Activated CD4-positive, alpha-beta T cell treated with anti-CD3 and anti-CD28 coated beads for 4 hours (primary cell): ENCODE data around the gene SLC25A13.
"Not testable (repeated sequence)": the region's sequence is repeated elsewhere in the genome, so short reads cannot be mapped to it uniquely, and the experiment has no call there.

Experiments
- DNase-seq, 2 donors: peaks; one replicate each; pipeline ENCODE4 v3.0.0-alpha.2; 2020

Gene SLC25A13

GRCh38 chr7:96321658-96322372, at the start of gene SLC25A13:
Gene SLC25A13 (minus strand): TSS chr7:96322098. CDS start chr7:96321956, 142 bp downstream.
- peak; percentile 43 to 57 for DNase-seq

DNA sequence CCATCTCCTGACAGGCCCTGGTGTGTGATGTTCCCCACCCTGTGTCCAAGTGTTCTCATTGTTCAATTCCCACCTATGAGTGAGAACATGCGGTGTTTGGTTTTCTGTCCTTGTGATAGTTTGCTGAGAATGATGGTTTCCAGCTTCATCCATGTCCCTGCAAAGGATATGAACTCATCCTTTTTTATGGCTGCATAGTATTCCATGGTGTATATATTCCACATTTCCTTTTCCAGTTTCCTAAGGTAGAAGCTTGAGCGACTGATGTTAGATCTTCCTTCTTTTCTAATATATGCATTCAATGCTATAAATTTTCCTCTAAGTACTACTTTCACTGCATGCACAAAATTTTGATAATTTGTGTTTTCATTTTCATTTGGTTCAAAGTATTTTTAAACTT, 44.0 kb upstream of the SLC25A13 start:
- not testable (repeated sequence) for DNase-seq

GRCh38 chr7:96361116-96361857, 39.4 kb upstream of the SLC25A13 start:
- no peak for DNase-seq

- no peak for DNase-seq
Observed at GRCh38 chr7:96359876-96360275, 38.0 kb upstream of the SLC25A13 start.

- not testable (repeated sequence) for DNase-seq
Observed at GRCh38 chr7:96358236-96358971, 36.5 kb upstream of the SLC25A13 start.

GRCh38 chr7:96355990-96356506, 34.1 kb upstream of the SLC25A13 start:
- DNase-seq = no peak

GRCh38 chr7:96354881-96355280, 33.0 kb upstream of the SLC25A13 start:
- no peak for DNase-seq

GRCh38 chr7:96349572-96349971, 27.7 kb upstream of the SLC25A13 start:
- no peak for DNase-seq

- DNase-seq = no peak
Observed at GRCh38 chr7:96347471-96347870, 25.6 kb upstream of the SLC25A13 start.

GRCh38 chr7:96346293-96346953, 24.5 kb upstream of the SLC25A13 start:
- no peak for DNase-seq

- DNase-seq = no peak
Observed at GRCh38 chr7:96344236-96344635, 22.3 kb upstream of the SLC25A13 start.

DNA sequence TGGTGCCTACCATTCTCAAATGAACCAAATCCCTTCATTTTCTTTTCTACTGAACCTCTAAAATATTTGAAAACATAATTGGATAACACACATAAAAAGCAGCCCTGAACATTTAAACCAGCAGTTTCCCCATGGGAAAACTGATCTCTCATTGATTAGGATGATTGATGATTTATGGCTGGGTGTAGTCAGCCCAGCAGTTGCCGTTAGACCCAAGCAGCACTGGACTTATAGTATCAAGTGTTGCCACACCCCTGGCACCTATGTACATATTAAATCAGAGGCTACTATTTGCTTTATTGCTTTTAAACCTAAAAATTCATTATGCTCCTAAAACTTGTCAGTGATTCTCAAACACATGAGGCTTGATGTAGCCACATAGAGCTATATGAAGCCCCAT, 20.2 kb upstream of the SLC25A13 start:
- DNase-seq = no peak

- DNase-seq = no peak
Observed at GRCh38 chr7:96337519-96337918, 15.6 kb upstream of the SLC25A13 start.

DNA sequence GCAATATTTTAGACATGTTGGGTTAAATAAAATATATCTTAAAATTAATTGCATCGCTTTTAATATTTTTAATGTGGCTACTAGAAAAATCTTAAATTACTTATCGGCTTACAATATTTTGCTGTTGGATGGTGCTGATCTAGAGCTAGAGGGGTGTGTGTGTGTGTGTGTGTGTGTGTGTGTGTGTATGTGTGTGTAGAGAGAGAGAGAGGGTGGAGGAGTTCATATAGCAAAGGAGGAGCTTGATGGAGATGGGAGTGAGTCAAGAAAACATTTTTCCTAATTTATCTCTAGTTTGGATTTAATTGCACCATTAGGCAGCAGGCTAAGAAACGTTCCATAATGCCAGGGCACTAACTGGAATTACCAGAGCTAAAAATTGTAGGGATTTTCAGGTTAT, 10.4 kb upstream of the SLC25A13 start:
- DNase-seq = no peak

DNA sequence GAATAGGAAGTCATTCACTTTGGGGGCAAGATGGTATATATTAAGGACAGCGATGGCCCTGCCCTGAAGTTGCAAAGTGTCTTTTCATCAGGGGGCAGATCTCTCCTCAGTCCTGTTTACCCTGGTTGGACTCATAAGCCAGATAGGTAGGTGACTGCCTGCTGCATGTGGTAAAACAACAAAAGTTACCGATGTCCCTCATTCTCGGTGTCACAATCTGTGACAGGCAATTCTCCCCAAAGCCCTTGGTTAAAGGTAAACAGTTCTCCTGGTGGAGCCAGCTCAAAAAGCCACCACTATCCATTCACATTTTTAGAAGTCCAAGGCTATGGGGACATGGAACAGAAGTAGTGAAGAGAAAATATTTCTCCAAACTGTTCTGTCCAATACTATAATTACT, 9.9 kb upstream of the SLC25A13 start:
- no peak for DNase-seq

DNA sequence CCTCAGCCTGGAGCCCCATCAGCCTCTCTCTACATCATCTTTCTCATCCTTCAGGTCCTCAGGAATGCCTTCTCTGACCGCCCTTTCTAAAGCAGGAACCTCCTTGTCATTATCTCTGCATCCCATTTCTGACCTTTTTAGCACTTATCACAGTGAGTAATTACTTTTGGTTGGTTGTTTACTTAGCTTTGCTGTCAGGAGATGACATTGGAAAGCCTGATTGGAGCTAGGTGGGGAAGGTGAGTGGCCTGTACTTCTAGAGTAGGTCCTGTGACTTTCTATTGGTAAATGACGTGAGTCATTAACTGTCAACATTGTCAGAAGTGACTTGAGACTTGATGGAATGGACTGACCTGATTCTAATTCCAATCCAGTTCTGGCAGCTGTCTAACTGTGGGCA, 9.3 kb upstream of the SLC25A13 start:
- DNase-seq = no peak

DNA sequence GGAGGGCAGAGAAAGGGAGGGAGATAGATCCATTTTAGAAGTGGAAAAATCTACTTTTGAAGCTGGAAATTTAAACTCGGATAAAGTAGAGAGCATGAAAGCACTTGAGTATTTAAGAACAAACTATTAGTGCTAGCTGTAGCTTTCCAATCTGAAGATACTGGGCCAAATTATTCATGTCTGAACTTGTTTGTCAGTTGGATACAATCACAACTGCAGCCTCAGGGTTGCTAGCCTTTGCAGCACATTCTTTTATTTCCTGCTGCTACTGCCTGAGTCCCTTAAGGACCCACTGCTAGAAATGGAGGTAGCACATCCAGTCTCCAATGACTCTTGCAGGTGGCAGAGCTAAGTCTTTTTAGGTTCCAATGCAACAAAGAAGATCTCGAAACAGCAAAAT, 8.3 kb upstream of the SLC25A13 start:
- DNase-seq = no peak

- DNase-seq = no peak
Observed at GRCh38 chr7:96329241-96329640, 7.3 kb upstream of the SLC25A13 start.

- DNase-seq = no peak
Observed at GRCh38 chr7:96328016-96328415, 6.1 kb upstream of the SLC25A13 start.

DNA sequence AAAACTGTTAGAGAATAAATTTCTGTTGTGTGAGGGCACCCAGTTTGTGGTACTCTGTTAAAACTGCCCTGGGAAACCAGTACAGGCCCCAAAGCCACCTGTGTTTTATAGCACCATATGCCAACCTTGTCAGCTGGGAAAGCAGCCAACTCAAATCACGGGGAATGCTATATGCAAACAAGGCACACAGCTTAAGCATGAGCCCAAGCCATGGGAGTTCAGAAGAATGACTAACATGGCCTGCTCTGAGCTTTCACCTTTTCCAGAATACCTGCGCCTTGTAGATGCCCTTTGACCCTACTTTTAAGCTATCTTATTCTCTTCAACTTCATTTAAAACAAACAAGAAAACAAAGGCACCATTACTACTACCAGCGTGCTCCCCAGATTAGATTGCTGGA, 5.5 kb upstream of the SLC25A13 start:
- no peak for DNase-seq

- not testable (repeated sequence) for DNase-seq
Observed at GRCh38 chr7:96326752-96327151, 4.9 kb upstream of the SLC25A13 start.

DNA sequence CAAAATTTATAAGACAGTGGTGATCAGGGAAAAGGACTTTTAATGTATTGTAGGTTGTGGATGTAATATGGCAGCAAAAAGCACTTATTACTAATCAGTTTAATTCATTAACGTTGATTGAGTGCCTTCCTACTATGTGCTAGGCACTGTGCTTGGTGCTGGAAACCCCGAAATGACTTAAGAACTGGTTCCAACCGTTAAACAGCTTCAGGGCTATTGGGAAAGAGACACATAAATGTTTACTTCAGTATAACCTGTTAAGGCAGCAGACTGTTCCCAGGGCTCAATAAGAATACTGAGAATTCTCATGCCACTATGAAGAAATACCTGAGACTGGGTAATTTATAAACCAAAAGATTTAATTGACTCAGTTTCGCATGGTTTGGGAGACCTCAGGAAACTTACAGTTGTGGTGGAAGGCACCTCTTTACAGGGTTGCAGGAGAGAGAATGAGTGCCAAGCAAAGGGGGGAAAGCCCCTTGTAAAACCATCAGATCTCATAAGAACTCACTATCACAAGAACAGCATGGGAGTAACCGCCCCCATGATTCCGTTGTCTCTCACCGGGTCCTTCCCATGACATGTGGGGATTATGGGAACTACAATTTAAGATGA, 1.1 kb upstream of the SLC25A13 start:
- no peak for DNase-seq

GRCh38 chr7:96322373-96322695, 436 bp upstream of the SLC25A13 start:
- DNase-seq = no peak
